Osteocyte (in vitro differentiated cells): Measurements from ENCODE around the gene IGF1R. TPM values are rescaled to one million over a fixed set of nuclear protein-coding genes. Genes with fewer than 3 reads are reported as not detected.

Experiments used
- DNase-seq: peaks from one replicate; pipeline ENCODE4 v3.0.0; 2021; ENCODE audit warnings: mixed read lengths; ENCODE audit not compliant: unreplicated experiment; ENCODE audit errors: extremely low spot score
- H3K27ac Mint-ChIP-seq: one replicate; pipeline ENCODE4 v1.8.0; 2021; ENCODE audit warnings: mild to moderate bottlenecking, mixed read lengths; ENCODE audit not compliant: unreplicated experiment
- H3K27me3 Mint-ChIP-seq: one replicate; pipeline ENCODE4 v1.8.0; 2021; ENCODE audit warnings: mixed read lengths; ENCODE audit not compliant: unreplicated experiment
- H3K36me3 Mint-ChIP-seq: one replicate; pipeline ENCODE4 v1.8.0; 2021; ENCODE audit warnings: mixed read lengths; ENCODE audit not compliant: unreplicated experiment
- H3K4me1 Mint-ChIP-seq: one replicate; pipeline ENCODE4 v1.8.0; 2021; ENCODE audit warnings: mixed read lengths; ENCODE audit not compliant: unreplicated experiment
- H3K4me3 Mint-ChIP-seq: one replicate; pipeline ENCODE4 v1.8.0; 2021; ENCODE audit warnings: mild to moderate bottlenecking, moderate library complexity, mixed read lengths; ENCODE audit not compliant: unreplicated experiment
- H3K9me3 Mint-ChIP-seq: one replicate; pipeline ENCODE4 v1.8.0; 2021; ENCODE audit warnings: mixed read lengths; ENCODE audit not compliant: unreplicated experiment
- CTCF ChIP-seq: fragments of 200-600 bp; sonication (generic); IDR thresholded peaks from 2 replicates; pipeline ENCODE4 v1.5.0; 2021; ENCODE audit warnings: antibody characterized with exemption, mild to moderate bottlenecking, moderate library complexity
- total RNA-seq: library from RNA; stranded (reverse); gene quantifications from 2 replicates; pipeline ENCODE4 v1.2.1, GENCODE V29; 2021

Gene IGF1R
- total RNA-seq, 1 donor from 2014 or later = 174 TPM

DNA sequence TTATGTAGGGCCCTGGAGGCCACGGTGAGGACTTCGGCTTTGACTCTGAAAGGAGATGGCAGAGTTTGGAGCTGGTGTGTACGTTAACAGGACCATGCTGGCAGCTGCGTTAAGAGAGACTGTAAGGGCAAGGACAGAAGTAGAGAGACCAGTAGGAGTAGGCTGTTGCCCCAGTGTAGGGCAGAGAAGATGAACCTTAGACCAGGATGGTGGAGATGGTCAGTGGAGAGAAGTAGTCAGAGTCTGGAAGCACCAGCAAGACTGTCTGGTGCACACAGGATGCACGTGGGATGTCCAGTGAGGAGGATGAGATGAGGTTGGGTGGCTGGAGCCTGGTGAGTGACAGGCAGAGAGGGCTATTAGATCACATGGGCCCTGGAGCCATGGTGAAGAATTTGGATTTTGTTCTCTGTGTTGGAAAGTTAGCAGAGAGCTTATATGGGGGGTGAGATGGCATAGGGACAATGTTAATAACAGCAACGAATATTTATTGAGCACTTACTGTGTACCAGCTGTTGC lies 150.1 kb downstream of the IGF1R start:
- no peaks in the 10 kb centered on the region for H3K27me3 Mint-ChIP-seq
- H3K36me3 Mint-ChIP-seq = no peaks in the 10 kb centered on the region
- DNase-seq = no peak
- peaks cover 83% of the 10 kb centered on the region for H3K4me1 Mint-ChIP-seq
- TF ChIP-seq CTCF = no peak
- H3K27ac Mint-ChIP-seq = peak overlapping the region; percentile 73
- no peaks in the 10 kb centered on the region for H3K9me3 Mint-ChIP-seq
- H3K4me3 Mint-ChIP-seq = no peak overlapping the region

DNA sequence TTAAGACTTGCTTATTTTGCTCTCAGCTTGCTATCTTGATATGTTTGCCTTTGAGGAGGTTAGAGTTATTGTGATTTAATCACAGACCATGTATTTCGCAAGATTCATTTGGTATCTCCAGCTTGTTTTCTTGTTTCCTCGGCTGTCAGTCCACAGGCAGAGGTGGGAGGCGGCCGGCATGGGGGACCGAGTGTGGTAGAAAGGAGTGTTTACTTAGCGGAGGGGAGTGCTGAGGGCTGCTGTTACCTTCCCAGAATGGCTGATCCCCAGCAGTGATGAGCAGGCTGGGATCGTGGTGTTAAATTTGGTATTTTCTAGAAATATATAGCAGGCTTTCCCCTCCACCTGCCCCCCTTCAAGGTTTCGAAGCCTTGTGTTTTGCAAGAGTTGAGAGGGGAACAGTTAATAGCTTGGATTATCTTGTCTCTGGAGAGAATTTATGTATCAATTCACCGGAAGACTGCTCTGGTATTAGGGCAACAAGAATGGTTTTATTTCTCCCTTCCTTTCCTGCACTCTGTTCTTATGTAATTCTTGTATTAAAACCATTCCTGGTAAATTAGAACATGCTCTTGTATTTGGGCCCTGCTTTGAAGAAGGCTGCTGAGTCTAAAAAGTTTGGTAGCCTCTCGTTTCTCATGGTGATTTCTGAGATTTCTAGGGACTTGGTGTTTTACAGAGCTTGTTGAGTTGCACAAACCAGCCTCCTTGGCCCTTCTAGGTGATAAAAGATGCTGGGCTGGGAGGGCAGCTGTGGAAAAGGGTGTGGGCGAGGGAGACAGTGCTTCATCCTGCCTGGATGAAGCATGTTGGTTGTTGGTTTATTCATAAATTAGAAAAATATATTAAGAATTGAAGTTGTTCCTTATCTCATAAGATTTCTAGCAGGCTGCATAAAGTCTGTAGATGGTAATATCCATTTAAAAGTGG lies 151.4 kb downstream of the IGF1R start:
- Mint-ChIP-seq H3K27ac (peak overlapping the region; percentile 91), H3K36me3 (peaks cover 2% of the 10 kb centered on the region), H3K4me1 (peaks cover 82% of the 10 kb centered on the region), H3K4me3 (peak overlapping the region; percentile 65), H3K27me3 (no peaks in the 10 kb centered on the region), H3K9me3 (no peaks in the 10 kb centered on the region)
- no peak for TF ChIP-seq CTCF
- no peak for DNase-seq

- Mint-ChIP-seq H3K27ac (peak overlapping the region; percentile 91), H3K4me1 (peaks cover 74% of the 10 kb centered on the region), H3K36me3 (peaks cover 2% of the 10 kb centered on the region), H3K9me3 (no peaks in the 10 kb centered on the region), H3K27me3 (no peaks in the 10 kb centered on the region), H3K4me3 (peak overlapping the region; percentile 65)
- no peak for TF ChIP-seq CTCF
- no peak for DNase-seq
These were observed 152.3 kb downstream of the IGF1R start for GRCh38 chr15:98800437-98801233.

GRCh38 chr15:98801234-98801561 lies 152.9 kb downstream of the IGF1R start:
- no peaks in the 10 kb centered on the region for H3K9me3 Mint-ChIP-seq
- H3K36me3 Mint-ChIP-seq = peaks cover 2% of the 10 kb centered on the region

More at GRCh38 chr15:98801234-98801561, 152.9 kb downstream of the IGF1R start:
- Mint-ChIP-seq H3K27me3 (no peaks in the 10 kb centered on the region), H3K27ac (peak overlapping the region; percentile 91), H3K4me3 (peak overlapping the region; percentile 65), H3K4me1 (peaks cover 74% of the 10 kb centered on the region)
- TF ChIP-seq CTCF = no peak
- DNase-seq = no peak
